ENCODE results near the gene AMOTL2. TPM values are rescaled to one million over a fixed set of nuclear protein-coding genes. Genes with fewer than 3 reads are reported as not detected.

The AMOTL2 gene
- total RNA-seq, 1 experiment from 2014 or later: 146 TPM

DNA sequence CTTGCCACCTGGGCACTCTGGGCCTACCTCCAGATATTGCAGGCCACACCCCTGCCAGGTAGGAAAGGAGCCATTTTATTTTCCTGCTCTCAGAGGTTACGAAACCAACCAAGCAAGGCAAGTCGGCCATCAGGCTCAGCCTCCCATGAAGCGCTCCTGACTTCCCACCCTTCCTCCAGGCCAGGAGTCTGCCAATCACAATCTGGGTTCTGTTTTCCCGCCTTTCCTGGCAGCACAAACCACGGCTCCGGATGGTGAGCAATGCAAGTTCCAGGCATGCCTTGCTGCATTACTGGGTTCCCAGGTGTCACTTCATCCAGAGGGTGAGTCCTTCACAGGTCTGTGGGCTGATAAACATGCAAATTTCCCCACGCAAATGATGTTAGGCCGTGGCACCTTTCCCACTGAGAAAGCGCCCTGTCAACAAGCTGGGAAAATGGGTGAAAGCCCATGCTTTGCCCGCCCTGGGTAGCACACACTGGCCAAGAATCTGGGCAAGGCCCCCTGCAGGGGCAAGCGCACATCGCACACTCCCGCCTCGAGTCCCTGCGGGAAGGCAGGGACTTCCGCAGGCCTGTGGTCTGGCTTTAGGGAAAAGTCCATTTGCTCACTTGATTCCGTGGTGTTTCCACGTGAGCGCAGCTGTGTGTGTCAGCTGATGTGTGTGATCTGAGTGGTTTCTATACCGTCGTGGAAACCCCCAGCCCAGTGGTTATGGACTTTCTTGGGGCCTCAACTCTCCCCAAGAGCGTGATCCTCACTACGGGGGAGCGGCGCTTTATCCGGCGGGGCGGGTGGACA, 62.0 kb downstream of the AMOTL2 start:
- intact Hi-C loops (cut with micrococcal nuclease; ENCODE audit: unreplicated experiment): no loop called here
- CTCF ChIA-PET: no interaction called here
- no peaks in the 10 kb centered on the region for H3K9me3 ChIP-seq (ENCODE audit: control insufficient read depth, insufficient read depth, low read depth, low read length)
- H3K36me3 ChIP-seq (ENCODE audit: control insufficient read depth, insufficient read depth, low read length): no peaks in the 10 kb centered on the region
- peak overlapping the region in 1 of 2 experiments; percentile 56; a peak in 2 of 4 replicates for H3K4me3 ChIP-seq (ENCODE audit: low read depth in 2 of 2, low read length in 2 of 2)
- ATAC-seq: no peak
- in situ Hi-C loops (cut with HindIII; ENCODE audit: low pct_unique_long_range_greater_than_20kb, low sequenced_read_pairs): no loop called here
- H3K27me3 ChIP-seq (ENCODE audit: control insufficient read depth, insufficient read depth, low read length): no peaks in the 10 kb centered on the region
- TF ChIP-seq TCF7L2 (IDR thresholded peaks at IDR 0.05; ENCODE audit: low read depth, low read length) (no peak), SIN3A (IDR thresholded peaks at IDR 0.05; ENCODE audit: borderline replicate concordance, insufficient read depth, low read depth, low read length) (no peak), CTCF (IDR thresholded peaks at IDR 0.05) (no peak; the same call in 1 of the 2 replicates), POLR2AphosphoS5 (IDR thresholded peaks at IDR 0.05; ENCODE audit: low read depth, low read length) (0 out of 2 replicates have a peak, but pooled peaks have one; percentile 9)
- TF ChIP-seq, protein P1, sequence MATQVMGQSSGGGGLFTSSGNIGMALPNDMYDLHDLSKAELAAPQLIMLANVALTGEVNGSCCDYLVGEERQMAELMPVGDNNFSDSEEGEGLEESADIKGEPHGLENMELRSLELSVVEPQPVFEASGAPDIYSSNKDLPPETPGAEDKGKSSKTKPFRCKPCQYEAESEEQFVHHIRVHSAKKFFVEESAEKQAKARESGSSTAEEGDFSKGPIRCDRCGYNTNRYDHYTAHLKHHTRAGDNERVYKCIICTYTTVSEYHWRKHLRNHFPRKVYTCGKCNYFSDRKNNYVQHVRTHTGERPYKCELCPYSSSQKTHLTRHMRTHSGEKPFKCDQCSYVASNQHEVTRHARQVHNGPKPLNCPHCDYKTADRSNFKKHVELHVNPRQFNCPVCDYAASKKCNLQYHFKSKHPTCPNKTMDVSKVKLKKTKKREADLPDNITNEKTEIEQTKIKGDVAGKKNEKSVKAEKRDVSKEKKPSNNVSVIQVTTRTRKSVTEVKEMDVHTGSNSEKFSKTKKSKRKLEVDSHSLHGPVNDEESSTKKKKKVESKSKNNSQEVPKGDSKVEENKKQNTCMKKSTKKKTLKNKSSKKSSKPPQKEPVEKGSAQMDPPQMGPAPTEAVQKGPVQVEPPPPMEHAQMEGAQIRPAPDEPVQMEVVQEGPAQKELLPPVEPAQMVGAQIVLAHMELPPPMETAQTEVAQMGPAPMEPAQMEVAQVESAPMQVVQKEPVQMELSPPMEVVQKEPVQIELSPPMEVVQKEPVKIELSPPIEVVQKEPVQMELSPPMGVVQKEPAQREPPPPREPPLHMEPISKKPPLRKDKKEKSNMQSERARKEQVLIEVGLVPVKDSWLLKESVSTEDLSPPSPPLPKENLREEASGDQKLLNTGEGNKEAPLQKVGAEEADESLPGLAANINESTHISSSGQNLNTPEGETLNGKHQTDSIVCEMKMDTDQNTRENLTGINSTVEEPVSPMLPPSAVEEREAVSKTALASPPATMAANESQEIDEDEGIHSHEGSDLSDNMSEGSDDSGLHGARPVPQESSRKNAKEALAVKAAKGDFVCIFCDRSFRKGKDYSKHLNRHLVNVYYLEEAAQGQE (IDR thresholded peaks at IDR 0.05; ENCODE audit: insufficient read depth in 1 of 2, low read depth in 2 of 2, low read length in 1 of 2): no peak
- BruUV-seq (replicated peaks): no TSS peak
- POLR2A ChIA-PET: interaction anchor here (1.0 kb wide), 1 partner anchor 51 kb away, joined by 5 read pairs; no protein-coding TSS in a partner anchor
- H3K27ac ChIP-seq (ENCODE audit: low read length): peak overlapping the region; percentile 88
- H3K4me1 ChIP-seq (ENCODE audit: control insufficient read depth, insufficient read depth, low read length): peaks cover 79% of the 10 kb centered on the region
- DNase-seq (ENCODE audit: low read depth, low spot score): no peak

GRCh38 chr3:134311693-134312071, 62.6 kb downstream of the AMOTL2 start:
- Histone ChIP-seq H3K4me1 (ENCODE audit: control insufficient read depth, insufficient read depth, low read length) (peaks cover 76% of the 10 kb centered on the region), H3K27ac (ENCODE audit: low read length) (peak overlapping the region; percentile 88), H3K36me3 (ENCODE audit: control insufficient read depth, insufficient read depth, low read length) (no peaks in the 10 kb centered on the region), H3K9me3 (ENCODE audit: control insufficient read depth, insufficient read depth, low read depth, low read length) (no peaks in the 10 kb centered on the region), H3K27me3 (ENCODE audit: control insufficient read depth, insufficient read depth, low read length) (no peaks in the 10 kb centered on the region), H3K4me3 (ENCODE audit: low read depth in 2 of 2, low read length in 2 of 2) (no peak overlapping the region)
- CTCF ChIA-PET: interaction anchor here (1.0 kb wide), 1 partner anchor 53 kb away, joined by 8 read pairs; no protein-coding TSS in a partner anchor
- in situ Hi-C loops (cut with HindIII; ENCODE audit: low pct_unique_long_range_greater_than_20kb, low sequenced_read_pairs): no loop called here
- POLR2A ChIA-PET: interaction anchor here (0.6 to 1.0 kb wide), 2 partner anchors 15 to 52 kb away, joined by 5 read pairs; no protein-coding TSS in a partner anchor
- DNase-seq (ENCODE audit: low read depth, low spot score) (no peak), ATAC-seq (no peak)
- BruUV-seq (replicated peaks): no TSS peak
- no peak for TF ChIP-seq SIN3A (IDR thresholded peaks at IDR 0.05; ENCODE audit: borderline replicate concordance, insufficient read depth, low read depth, low read length)
- no peak for TF ChIP-seq POLR2AphosphoS5 (IDR thresholded peaks at IDR 0.05; ENCODE audit: low read depth, low read length)
- TF ChIP-seq, protein P1 (IDR thresholded peaks at IDR 0.05; ENCODE audit: insufficient read depth in 1 of 2, low read depth in 2 of 2, low read length in 1 of 2): no peak
- TF ChIP-seq CTCF (IDR thresholded peaks at IDR 0.05): no peak
- no peak for TF ChIP-seq TCF7L2 (IDR thresholded peaks at IDR 0.05; ENCODE audit: low read depth, low read length)
- intact Hi-C loops (cut with micrococcal nuclease; ENCODE audit: unreplicated experiment): no loop called here

Measured in Panc1 (cell line).